Cerebellar cortex (tissue), 1 donor: ENCODE measurements around the gene ZMYM4.
A peak's percentile ranks its signal among the peaks of the same experiment; 100 is the strongest.
"Not testable (repeated sequence)": the region's sequence is repeated elsewhere in the genome, so short reads cannot be mapped to it uniquely, and the experiment has no call there.

Source experiments
- DNase-seq: peaks from one replicate; pipeline ENCODE4 v3.0.0-alpha.2; 2015; ENCODE audit warnings: low spot score

ZMYM4 gene

DNA sequence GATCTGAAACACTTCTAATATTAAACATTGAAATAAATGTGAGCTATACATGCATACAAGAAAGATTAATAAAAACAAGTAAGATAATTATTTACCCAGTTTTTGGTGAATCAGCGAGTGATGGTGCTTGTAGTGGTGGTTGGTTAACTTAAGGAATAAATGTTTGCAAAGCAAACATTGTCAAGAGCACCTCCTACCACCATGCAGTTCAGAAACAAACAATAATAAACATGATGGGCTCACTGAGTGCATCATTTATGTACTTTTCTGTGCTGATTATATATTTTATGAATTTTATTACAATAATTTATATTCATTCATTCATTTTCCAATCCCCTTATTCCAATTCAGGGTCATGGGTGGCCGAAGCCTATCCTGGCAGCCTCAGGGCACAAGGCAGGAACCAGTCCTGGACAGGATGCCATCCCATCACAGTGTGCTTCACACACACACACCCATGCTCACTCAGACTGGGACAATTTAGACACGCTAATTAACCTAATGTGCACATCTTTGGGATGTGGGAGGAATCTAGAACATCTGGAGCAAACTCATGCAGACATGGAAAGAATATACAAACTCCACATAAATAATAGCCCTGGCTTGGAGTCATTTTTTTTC is 57.8 kb downstream of the ZMYM4 start:
- DNase-seq: no peak

GRCh38 chr1:35331618-35332017 is 63.1 kb downstream of the ZMYM4 start:
- not testable (repeated sequence) for DNase-seq

DNA sequence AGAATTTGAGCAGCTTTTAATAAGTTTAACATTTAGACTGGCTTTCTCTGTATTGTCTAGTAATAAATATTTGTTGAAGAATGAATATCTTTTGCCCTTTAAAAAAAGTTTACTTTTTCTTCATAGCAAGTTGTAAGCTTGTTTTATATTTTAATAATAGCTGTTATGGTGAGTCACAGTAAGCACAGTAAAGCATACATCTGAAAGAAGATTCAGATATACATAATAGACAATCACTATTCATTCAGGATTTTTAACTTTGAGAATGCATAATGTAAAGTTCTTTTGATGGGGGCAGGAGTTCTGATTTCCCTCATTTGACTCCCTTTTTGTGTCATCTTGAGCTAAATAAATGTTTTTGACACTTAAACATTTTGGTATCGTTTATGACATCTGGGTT is 66.0 kb downstream of the ZMYM4 start:
- DNase-seq: no peak

DNA sequence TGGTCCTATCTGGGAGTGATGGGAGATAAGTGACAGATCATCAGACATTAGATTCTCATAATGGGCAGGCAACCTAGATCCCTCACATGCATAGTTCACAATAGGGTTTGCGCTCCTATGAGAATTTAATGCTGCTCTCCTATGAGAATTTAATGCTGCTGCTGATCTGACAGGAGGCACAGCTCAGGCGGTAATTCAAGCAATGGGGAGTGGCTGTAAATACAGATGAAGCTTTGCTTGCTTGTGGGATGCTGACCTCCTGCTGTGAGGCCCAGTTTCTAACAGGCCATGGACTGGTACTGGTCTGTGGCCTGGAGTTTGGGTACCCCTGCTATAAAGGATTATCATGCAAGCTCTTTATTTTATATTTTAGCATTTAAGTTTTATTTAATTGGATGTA is 72.0 kb downstream of the ZMYM4 start:
- no peak for DNase-seq

- no peak for DNase-seq
These were observed 77.0 kb downstream of the ZMYM4 start for GRCh38 chr1:35345439-35345981.

- peak; percentile 74 for DNase-seq
These were observed 82.4 kb downstream of the ZMYM4 start for GRCh38 chr1:35350872-35351271.

DNA sequence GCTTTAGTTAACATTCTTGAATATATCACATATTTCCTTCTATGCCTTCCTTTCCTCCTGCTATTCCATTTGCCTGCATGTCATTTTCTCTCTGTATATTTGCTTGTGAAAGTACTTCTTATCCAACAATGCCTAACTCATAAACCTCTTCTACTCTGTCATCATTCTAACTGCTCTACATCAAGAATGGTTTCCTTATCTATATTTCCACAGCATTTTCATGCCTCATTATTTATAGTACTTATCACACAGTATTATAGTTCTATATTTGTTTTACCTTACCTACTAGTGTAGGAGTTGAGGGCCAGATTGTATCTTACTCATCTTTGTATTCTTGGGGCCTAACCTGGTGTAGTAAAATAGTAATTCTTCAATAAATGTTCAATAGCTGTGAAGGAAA is 91.5 kb downstream of the ZMYM4 start:
- DNase-seq: no peak

DNA sequence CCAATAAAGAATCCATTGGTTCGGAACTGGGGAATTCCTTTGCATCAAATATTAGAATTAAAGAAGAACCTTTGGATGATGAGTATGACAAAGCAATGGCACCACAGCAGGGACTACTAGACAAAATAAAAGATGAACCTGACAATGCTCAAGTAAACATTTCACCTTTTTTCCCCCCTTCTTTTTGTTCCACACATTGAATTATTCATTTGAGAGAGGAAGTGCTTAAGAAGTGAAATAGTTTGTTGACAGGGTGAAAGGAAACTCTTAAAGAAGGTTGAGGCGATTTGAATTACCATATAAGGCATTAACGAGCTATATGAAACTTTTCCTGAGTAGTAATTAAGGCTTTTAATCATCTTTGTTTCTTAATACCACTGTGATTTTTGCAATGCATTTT is 93.1 kb downstream of the ZMYM4 start:
- no peak for DNase-seq

- no peak for DNase-seq
These were observed 96.2 kb downstream of the ZMYM4 start for GRCh38 chr1:35364741-35365140.

DNA sequence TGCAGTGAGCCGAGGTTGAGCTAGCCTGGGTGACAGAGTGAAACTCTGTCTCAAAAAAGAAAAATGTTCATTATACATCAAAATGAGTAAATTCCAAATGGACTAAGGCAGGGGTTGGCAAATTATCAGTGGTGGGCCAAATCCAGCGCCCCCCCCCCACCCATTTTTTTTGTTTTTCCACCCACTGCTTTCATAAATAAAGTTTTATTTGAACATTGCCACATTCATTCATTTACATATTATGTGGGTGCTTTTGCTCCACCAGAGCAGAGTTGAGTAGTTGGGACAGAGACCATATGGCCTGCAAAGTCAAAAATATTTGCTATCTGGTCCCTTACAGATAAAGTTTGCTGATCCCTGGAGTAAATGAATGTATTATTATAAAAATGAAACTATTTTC is 99.4 kb downstream of the ZMYM4 start:
- DNase-seq: no peak

- peak; percentile 25 for DNase-seq
These were observed 101.6 kb downstream of the ZMYM4 start for GRCh38 chr1:35369922-35370671.

GRCh38 chr1:35371506-35371905 is 103.0 kb downstream of the ZMYM4 start:
- DNase-seq: no peak

DNA sequence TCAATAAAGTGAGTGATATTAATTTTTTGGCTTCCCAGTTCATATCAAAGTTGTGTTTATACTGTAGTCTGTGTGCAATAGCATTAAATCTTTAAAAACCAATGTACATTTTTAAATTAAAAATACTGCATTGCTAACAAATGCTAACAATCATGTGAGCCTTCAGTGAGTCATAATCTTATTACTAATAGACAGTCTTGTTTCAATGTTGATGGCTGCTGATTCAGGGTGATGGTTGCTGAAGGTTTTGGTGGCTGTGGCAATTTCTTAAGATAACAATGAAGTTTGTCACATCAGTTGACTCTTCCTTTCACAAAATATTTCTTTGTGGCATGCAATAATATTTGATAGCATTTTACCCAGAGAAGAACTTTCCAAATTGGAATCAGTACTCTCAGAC is 109.0 kb downstream of the ZMYM4 start:
- no peak for DNase-seq

DNA sequence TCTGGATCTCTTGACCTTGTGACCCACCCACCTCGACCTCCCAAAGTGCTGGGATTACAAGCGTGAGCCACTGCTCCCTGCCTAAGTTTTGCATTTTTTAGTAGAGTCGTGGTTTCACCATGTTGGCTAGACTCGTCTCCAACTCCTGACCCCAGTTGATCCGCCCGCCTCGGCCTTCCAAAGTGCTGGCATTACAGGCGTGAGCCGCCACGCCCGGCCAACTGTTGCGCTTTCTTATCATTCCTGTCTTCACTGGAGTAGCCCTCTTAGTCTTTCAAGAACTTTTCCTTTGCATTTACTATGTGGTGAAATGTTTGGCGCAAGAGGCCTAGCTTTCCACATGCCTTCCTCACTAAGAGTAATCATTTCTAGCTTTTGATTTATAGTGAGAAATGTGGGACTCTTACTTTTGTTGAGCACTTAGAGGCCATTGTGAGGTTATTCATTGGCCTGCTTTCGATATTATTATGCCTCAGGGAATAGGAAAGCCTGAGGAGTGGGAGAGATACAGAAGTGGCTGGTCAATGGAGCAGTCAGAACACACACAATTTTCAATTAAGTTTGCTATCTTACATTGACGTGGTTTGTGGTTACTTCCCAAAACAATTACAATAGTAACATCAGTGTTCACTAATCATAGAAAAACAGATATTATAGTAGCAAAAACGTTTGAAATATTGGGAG is 111.0 kb downstream of the ZMYM4 start:
- no peak for DNase-seq

DNA sequence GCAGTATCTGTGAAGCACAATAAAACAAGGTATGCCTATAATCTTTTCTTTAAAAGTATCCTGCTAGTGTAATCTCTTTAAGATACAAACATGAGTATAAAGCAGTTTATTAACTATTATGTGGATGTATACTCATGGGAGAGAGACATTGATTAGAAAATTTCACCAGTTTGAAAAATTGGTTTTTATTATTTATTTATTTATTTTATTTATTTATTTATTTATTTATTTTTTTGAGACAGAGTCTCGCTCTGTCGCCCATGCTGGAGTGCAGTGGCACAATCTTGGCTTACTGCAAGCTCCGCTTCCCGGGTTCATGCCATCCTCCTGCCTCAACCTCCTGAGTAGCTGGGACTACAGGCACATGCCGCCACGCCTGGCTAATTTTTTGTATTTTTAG is 111.6 kb downstream of the ZMYM4 start:
- DNase-seq: not testable (repeated sequence)

GRCh38 chr1:35382107-35382506 is 113.6 kb downstream of the ZMYM4 start:
- no peak for DNase-seq

GRCh38 chr1:35386290-35386689 is 117.8 kb downstream of the ZMYM4 start:
- DNase-seq: no peak

GRCh38 chr1:35386959-35387358 is 118.5 kb downstream of the ZMYM4 start:
- DNase-seq: no peak

DNA sequence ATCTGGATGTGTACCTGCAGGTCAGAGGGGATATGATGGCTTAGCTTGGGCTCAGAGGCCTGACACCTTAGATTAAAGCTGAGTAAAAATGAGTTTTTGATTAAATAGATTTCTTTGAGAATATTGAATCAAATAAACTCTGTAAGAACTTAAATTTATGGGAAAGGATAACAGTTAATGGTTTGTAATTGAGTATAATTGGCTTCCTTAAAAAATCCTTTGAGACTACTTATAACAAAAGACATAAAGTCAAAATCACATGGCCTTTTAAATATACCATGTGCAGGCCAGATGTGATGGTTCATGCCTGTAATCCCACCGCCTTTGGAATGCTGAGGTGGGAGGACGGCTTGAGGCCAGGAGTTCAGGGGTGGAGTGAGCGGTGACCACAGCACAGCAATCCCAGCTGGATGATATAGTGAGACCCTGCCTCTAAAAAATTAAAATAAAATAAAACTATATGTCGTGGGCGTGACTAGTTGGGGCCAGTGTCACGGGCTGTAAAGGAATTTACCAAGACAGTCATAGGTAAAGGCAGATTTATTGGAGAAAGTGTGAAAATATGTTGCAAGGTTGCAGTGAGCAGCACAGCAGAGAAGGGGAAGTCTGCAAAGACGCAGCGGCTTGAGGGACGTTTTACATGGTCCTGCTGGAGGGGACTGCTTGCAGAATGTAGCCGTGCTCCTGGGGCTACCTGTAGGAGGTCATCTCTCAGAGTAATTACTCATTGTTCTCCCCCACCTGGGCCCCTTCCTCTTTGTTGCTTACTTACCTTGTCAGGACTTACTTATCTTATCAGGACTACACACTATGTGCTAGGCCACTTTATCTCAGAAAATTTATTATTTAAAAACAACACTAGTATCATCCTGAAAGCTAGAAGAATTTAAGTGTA is 122.3 kb downstream of the ZMYM4 start:
- DNase-seq: no peak

DNA sequence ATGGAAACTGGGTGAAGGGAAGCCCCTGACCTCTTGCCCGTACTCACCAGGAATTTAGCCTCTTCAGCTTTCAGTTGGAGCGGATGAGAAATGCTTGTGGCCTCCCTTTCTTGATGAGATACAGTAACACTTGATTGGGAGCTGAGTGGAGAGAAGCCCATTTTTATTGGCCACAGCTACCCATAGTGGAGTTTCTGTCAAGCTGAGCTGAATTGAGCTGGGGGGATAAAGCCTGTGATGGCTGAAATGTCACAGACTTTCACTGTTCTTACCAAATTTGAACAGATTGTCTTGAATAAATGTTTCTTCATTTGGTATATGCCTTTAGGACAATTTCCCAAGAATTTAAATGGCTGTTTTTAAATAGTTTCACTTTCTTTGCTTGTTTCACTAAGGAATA is 125.9 kb downstream of the ZMYM4 start:
- DNase-seq: no peak

GRCh38 chr1:35398739-35399138 is 130.2 kb downstream of the ZMYM4 start:
- DNase-seq: no peak

DNA sequence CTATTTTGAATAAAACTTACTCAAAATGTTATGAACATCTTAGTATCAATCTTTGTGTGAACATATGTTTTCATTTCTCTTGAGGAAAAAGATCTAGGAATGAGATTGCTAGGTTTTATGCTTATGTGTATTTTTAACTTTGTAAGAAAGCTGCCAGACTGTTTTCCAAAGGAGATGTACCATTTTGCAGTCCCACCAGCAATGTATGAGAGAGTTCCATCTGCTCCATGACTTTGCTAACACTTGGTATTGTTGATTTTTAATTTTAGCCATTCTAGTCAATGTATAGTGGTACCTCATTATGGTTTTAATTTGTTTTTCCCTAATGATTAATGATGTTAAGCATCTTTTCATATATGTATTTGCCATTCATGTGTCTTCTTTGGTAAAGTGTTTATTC is 132.5 kb downstream of the ZMYM4 start:
- DNase-seq: no peak
